ENCODE results near the gene TSSK6.

Gene TSSK6

DNA sequence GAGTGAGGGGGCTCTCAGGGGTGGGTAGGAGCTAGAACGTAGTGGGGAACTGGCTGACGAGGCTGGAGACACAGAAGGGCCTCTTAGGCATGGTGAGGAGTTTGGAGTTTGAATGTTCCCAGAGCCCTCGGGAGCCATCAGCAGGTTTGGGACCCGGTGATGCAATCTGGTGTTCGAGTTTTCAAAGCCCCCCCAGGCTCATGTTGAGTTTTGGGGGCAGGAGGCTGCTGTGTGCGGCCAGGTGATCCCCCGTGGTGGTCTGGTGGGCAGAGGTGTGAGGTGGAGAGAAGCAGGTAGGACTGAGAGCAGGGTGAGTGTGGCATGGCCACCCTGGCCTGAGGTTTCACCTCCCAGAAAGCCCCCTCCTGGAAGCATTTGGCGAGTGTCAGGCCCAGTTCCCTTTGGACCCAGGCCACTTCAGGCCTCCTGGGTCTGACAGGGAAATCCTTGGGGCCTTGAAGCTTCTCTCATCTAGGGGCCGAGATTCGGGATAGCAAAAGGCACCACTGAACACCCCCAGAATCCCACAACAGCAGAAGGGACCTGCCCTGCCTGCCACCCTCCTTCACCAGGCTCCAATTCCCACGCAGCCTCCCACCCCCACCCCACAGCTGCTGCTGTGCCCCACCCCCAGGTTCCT lies 14.6 kb upstream of the TSSK6 start:
- DNase-seq = no peak

- no peak for DNase-seq
Measured at GRCh38 chr19:19528721-19529490, 13.6 kb upstream of the TSSK6 start, which contains the start of gene YJEFN3. TSS of gene YJEFN3 (plus strand) at chr19:19528911. CDS start at chr19:19528933, 22 bp downstream.

- DNase-seq = no peak
Measured at GRCh38 chr19:19527674-19528625, 12.6 kb upstream of the TSSK6 start.

- no peak for DNase-seq
Measured at GRCh38 chr19:19527371-19527656, 12.0 kb upstream of the TSSK6 start.

DNA sequence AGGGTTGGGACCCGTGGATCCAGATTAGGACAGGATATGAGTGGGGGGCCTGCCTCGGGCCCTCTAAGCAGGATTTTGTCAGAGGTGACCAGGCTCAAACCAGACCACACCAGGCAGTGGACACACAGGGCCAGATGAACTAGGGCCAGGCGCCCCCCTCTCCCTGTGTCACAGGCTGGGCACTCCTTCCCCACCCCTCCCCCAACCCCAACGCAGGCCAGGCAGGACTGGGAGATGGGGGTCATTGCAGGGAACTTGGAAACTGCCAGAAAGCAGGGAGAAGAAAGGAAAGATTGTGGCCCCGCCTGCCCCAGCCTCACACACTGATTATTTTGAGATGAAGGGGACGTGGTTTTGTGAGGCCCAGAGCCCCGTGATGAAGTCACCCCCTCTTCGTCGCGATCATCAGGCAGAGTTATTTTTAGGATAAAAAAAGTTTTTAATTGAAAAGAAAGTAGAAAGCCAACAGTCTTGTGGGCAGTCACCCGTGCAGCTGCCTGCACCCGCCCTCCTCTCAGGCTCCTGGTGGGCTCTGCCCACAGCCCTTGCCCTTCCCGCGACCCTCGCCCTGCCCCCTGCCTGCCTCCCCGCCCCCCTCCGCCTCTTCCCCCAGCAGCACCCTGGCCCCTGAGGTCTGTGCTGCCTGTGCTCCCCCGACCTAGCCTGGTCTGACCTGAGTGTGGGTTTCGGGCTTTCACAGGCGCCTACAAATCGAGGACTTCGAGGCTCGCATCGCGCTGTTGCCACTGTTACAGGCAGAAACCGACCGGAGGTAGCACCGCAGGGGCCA lies 11.4 kb upstream of the TSSK6 start:
- no peak for DNase-seq

- no peak for DNase-seq
Measured at GRCh38 chr19:19525611-19526380, 10.4 kb upstream of the TSSK6 start.

GRCh38 chr19:19524053-19524452 lies 8.7 kb upstream of the TSSK6 start:
- DNase-seq = no peak

DNA sequence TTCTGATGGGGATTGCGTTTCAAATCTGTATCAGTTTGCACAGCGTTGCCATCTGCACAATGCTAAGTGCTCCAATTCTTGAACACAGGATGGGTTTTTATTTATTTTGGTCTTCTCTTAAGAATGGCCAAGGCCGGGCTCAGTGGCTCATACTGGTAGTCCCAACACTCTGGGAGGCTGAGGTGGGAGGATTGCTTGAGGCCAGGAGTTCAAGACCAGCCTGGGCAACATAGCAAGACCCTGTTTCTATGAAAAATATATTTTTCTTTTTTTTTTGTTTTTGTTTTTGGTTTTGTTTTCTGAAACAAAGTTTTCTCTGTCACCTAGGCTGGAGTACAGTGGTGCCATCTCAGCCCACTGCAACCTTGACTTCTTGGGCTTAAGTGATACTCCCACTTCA lies 7.8 kb upstream of the TSSK6 start:
- DNase-seq = no peak

- no peak for DNase-seq
Measured at GRCh38 chr19:19520989-19521388, 5.6 kb upstream of the TSSK6 start.

DNA sequence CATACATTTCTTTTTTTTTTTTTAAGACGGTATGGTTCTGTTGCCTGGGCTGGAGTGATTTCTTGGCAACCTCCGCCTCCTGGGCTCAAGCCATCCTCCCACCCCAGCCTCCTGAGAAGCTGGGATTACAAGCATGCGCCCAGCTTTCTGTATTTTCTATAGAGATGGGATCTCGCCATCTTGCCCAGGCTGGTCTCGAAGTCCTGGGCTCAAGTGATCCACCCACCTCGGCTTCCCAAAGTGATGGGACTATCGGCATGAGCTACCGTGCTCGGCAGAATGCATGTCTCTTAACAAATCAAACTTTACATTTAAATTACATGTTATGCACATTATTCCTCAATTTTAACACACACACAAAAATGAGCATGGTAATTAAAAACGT lies 1.9 kb upstream of the TSSK6 start:
- no peak for DNase-seq

DNA sequence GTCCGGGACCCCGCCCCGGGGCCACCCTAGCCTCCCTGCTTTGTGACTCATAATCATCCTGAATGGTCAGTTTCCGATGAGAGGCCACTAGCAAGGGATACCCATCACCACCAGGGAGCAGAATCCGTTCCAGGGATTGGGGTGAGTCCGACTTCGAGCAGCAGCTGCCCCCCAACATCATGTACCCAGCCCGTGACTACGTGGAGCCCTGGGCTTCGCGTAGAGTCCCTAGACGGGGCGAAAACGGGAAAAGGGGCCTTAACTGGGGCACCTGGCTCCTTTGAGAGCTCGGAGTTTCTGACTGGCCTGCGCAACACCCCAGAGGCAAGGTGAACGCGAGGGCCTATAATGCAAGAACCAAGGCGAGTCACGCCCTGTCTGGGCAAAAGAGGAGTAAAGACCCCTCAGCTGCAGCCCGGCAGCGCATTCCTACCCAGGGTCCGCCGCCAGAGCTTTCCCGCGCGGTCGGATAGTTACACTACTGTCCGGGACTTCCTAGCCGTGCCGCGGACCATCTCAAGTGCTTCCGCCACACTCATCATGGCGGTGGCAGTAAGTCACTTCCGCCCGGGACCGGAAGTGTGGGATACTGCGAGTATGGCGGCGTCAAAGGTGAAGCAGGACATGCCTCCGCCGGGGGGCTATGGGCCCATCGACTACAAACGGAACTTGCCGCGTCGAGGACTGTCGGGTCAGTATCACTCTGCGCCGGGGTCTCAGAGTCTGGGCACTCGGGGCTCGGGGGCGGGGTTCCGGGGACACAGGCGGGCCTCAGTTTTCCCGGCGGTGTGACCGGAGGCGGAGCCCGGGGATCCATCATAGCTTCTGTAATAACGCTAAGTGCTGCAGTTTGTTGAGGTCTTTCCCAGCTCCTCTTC lies 533 bp upstream of the TSSK6 start, which contains the start of gene NDUFA13:
Gene NDUFA13, plus strand, starts transcription at position 584 of the 878 bp plus-strand sequence. Its CDS starts 14 bp downstream, at position 598.
- peak; percentile 83 to 93 (median 86) for DNase-seq

DNA sequence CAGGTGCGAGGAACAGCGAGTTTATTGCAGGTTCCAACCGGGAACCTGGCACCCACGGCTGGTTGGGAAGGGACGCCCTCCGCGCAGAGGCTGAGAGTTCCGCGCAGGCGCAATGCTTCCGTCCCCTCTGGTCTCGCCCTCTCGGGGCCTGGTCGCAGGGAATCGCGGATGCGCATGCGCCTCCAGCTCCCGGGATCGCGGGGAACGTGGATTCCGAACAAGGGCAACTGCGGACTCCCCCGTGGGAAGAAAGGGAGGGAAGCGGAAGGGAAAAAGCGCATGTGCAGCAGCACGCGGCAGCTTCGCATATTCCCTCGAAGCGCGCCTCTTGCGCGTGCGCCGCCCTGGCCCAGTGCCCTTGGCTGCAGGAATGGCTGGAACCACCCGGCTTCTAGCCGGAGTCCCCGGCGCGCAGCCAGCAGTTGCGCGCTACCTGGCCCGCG lies 1.1 kb downstream of the TSSK6 start:
- DNase-seq = no peak

GRCh38 chr19:19513682-19514081 lies 1.7 kb downstream of the TSSK6 start:
- DNase-seq = no peak

- no peak for DNase-seq
Measured at GRCh38 chr19:19510432-19510831, 4.9 kb downstream of the TSSK6 start.

DNA sequence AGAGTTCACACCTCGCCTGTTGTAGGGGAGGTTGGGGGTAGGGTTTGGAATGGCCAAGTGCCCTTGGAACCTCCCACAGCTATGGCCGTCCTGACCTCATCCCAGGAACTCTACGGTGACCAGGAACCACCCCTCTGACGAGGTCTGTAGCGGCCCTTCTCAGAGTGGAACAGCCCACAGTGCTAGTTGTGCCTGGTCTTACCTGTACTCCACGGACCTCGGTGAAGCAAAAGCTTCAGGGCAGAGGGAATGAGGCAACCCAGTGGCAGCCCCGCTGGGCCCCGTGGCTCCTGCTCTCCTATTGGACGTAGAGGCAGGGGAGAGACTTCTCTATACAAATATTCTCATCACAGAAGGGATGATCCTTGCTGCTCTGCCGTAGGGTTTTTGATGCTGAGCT lies 7.1 kb downstream of the TSSK6 start:
- DNase-seq = no peak

DNA sequence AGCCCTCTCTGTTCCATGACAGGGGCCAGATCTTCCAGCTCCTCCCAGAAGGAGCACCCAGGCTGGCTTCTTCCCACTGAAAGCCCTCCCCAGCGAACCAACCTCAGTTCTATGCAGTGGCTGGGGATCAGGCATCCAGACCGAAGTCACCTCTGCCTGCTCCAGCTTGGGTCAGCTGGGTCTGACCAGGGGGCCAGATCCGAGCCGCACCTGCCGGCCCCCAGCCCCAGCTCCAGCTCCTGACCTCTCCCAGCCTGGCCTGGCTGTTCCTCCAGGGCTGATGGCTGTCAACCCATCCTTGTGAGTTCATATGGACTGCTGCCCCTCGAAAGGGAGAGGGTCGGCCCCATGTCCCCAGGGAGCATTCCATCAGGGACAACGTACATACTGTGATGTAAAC lies 8.0 kb downstream of the TSSK6 start:
- no peak for DNase-seq

GRCh38 chr19:19506592-19506991 lies 8.8 kb downstream of the TSSK6 start:
- DNase-seq = no peak

- no peak for DNase-seq
Measured at GRCh38 chr19:19505669-19506326, 9.6 kb downstream of the TSSK6 start.

GRCh38 chr19:19504754-19505668 lies 10.3 kb downstream of the TSSK6 start:
- DNase-seq = no peak

Measured in T-helper 1 cell (primary cell).